MCF 10A (cell line): ENCODE data around the gene METTL23. TPM values are rescaled to one million over a fixed set of nuclear protein-coding genes. Genes with fewer than 3 reads are reported as not detected.

ENCODE experiments used
- BruUV-seq: library from RNA; stranded (reverse); fragments of 400-500 nt; replicated peaks from 2 replicates; lab custom pipeline; 2021; lab: Mats Ljungman, UMichigan
- CTCF ChIA-PET: fragments of 300-600 bp; sonication (Branson Sonifier 250); formaldehyde crosslinking; extraction: SDS; loops from one replicate; lab custom pipeline; 2021; ENCODE audit warnings: antibody characterized with exemption, inconsistent platforms; lab: Yijun Ruan, JAX
- POLR2A ChIA-PET: fragments of 300-600, 350-650 bp; sonication (Branson Sonifier 250); formaldehyde crosslinking; extraction: SDS; loops from one replicate; lab custom pipeline; 2020; ENCODE audit warnings: antibody characterized with exemption, inconsistent platforms; lab: Yijun Ruan, JAX
- DNase-seq: peaks from one replicate; pipeline ENCODE4 v3.0.0-alpha.2; 2018; ENCODE audit not compliant: unreplicated experiment
- H3K27ac Mint-ChIP-seq: one replicate; pipeline ENCODE4 v1.8.0; 2022; ENCODE audit warnings: mild to moderate bottlenecking, low read depth, mixed read lengths; ENCODE audit not compliant: unreplicated experiment
- H3K27me3 Mint-ChIP-seq: one replicate; pipeline ENCODE4 v1.8.0; 2022; ENCODE audit warnings: mixed read lengths; ENCODE audit not compliant: insufficient read depth, unreplicated experiment
- H3K36me3 Mint-ChIP-seq: one replicate; pipeline ENCODE4 v1.8.0; 2022; ENCODE audit warnings: mild to moderate bottlenecking, moderate library complexity, mixed read lengths; ENCODE audit not compliant: insufficient read depth, unreplicated experiment
- H3K4me1 Mint-ChIP-seq: one replicate; pipeline ENCODE4 v1.8.0; 2022; ENCODE audit warnings: mixed read lengths; ENCODE audit not compliant: insufficient read depth, unreplicated experiment
- H3K4me3 Mint-ChIP-seq: one replicate; pipeline ENCODE4 v1.8.0; 2022; ENCODE audit warnings: mild to moderate bottlenecking, moderate library complexity, mixed read lengths; ENCODE audit not compliant: unreplicated experiment
- H3K9me3 Mint-ChIP-seq: one replicate; pipeline ENCODE4 v1.8.0; 2022; ENCODE audit warnings: mixed read lengths; ENCODE audit not compliant: unreplicated experiment
- CTCF ChIP-seq: fragments of 200-600 bp; IDR thresholded peaks from one replicate; pipeline ENCODE4 v1.8.0; 2022; ENCODE audit warnings: antibody characterized with exemption, mild to moderate bottlenecking; ENCODE audit not compliant: unreplicated experiment
- intact Hi-C: fragments of 100-400 bp; cut with micrococcal nuclease; formaldehyde crosslinking; loops from 2 replicates; pipeline ENCODE4 v1.14.1; 2022
- total RNA-seq: library from RNA; stranded (reverse); gene quantifications from 2 replicates; pipeline ENCODE4 v1.2.3, GENCODE V29; 2022

The METTL23 gene
- total RNA-seq, 1 experiment from 2014 or later, result 35.1 TPM

- DNase-seq, result peak; percentile 17
- peaks cover 8% of the 10 kb centered on the region for H3K4me1 Mint-ChIP-seq
These were observed 38.4 kb upstream of the METTL23 start for GRCh38 chr17:76688165-76688622.

GRCh38 chr17:76689859-76690258, 36.8 kb upstream of the METTL23 start:
- peaks cover 8% of the 10 kb centered on the region for H3K4me1 Mint-ChIP-seq
- DNase-seq, result no peak
- CTCF ChIA-PET, result interaction anchor here (0.7 kb wide), 2 partner anchors 33 to 269 kb away, joined by 3 read pairs; no protein-coding TSS in a partner anchor
- H3K27ac Mint-ChIP-seq, result no peak overlapping the region
- no peak overlapping the region for H3K4me3 Mint-ChIP-seq
- H3K36me3 Mint-ChIP-seq, result peaks cover 6% of the 10 kb centered on the region
- POLR2A ChIA-PET, result no interaction called here
- H3K9me3 Mint-ChIP-seq, result no peaks in the 10 kb centered on the region
- H3K27me3 Mint-ChIP-seq, result peaks cover 9% of the 10 kb centered on the region
- intact Hi-C loops, result no loop called here
- TF ChIP-seq CTCF, result no peak
- no TSS peak for BruUV-seq

More at GRCh38 chr17:76688165-76688622, 38.4 kb upstream of the METTL23 start:
- no TSS peak for BruUV-seq
- no peaks in the 10 kb centered on the region for H3K9me3 Mint-ChIP-seq
- intact Hi-C loops, result no loop called here
- H3K27me3 Mint-ChIP-seq, result peaks cover 9% of the 10 kb centered on the region
- POLR2A ChIA-PET, result interaction anchor here (0.7 to 1.0 kb wide), 2 partner anchors 28 to 253 kb away, joined by 3 read pairs; no protein-coding TSS in a partner anchor
- H3K27ac Mint-ChIP-seq, result peak overlapping the region; percentile 20
- no peak for TF ChIP-seq CTCF
- CTCF ChIA-PET, result interaction anchor here (1.4 kb wide), 1 partner anchor 26 kb away, joined by 3 read pairs; no protein-coding TSS in a partner anchor
- H3K4me3 Mint-ChIP-seq, result peak overlapping the region; percentile 52
- H3K36me3 Mint-ChIP-seq, result peaks cover 6% of the 10 kb centered on the region

- Mint-ChIP-seq H3K4me3 (no peak overlapping the region), H3K27me3 (peaks cover 9% of the 10 kb centered on the region), H3K4me1 (peaks cover 8% of the 10 kb centered on the region), H3K27ac (no peak overlapping the region), H3K9me3 (no peaks in the 10 kb centered on the region), H3K36me3 (peaks cover 6% of the 10 kb centered on the region)
- POLR2A ChIA-PET, result interaction anchor here (0.8 to 1.0 kb wide), 2 partner anchors 19 kb away, joined by 3 to 5 read pairs; no protein-coding TSS in a partner anchor
- CTCF ChIA-PET, result interaction anchor here (0.7 to 1.6 kb wide), 4 partner anchors 8 to 396 kb away, joined by 3 to 5 read pairs (median 3); no protein-coding TSS in a partner anchor
- TF ChIP-seq CTCF, result no peak
- no TSS peak for BruUV-seq
- intact Hi-C loops, result no loop called here
- DNase-seq, result no peak
These were observed 35.9 kb upstream of the METTL23 start for GRCh38 chr17:76690596-76691280.
